Measurements from ENCODE around the gene HOXC6.

The HOXC6 gene

DNA sequence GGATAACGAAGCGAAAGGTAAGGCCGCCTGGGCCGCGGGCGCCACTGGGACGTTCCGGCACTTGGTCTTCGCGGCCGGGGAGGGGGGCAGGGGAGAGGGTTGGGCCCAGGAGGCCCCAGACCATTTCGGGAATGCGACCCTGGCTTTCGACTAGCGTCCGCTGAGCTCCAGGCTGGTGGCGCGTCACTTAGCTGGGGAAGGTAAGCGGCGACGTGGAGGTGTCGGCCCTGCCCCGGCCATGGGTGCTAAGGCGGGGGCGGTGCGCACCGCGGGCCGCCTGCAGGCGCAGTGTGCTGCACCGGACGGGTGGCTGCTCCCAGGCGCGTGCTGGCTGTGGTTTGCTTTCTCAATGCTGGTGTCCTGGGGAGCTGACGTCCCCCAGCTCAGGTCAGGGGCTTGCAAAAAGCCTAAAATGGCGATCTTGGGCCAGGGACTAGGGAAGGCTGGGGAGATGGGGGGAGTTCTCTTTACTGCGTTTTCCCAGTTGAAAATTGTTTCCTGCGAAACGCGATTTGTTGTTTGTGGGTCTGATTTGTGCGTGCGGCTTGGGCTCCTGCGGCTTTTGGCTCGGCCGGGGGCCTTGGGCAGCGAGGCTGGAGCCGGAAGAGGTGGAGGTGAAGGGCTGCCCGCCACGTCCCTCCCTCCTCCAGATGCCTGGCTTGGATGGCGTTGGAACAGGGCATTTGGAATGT is 42.1 kb upstream of the HOXC6 start:
- TF ChIP-seq GATA3 (IDR thresholded peaks at IDR 0.05; ENCODE audit: low read depth, low read length) (no peak), GATA2 (IDR thresholded peaks at IDR 0.05; ENCODE audit: low read depth, low read length) (no peak)

- TF ChIP-seq GATA2 (IDR thresholded peaks at IDR 0.05; ENCODE audit: low read depth, low read length) (no peak), GATA3 (IDR thresholded peaks at IDR 0.05; ENCODE audit: low read depth, low read length) (no peak)
Observed at GRCh38 chr12:53986686-53987483, 41.4 kb upstream of the HOXC6 start.

DNA sequence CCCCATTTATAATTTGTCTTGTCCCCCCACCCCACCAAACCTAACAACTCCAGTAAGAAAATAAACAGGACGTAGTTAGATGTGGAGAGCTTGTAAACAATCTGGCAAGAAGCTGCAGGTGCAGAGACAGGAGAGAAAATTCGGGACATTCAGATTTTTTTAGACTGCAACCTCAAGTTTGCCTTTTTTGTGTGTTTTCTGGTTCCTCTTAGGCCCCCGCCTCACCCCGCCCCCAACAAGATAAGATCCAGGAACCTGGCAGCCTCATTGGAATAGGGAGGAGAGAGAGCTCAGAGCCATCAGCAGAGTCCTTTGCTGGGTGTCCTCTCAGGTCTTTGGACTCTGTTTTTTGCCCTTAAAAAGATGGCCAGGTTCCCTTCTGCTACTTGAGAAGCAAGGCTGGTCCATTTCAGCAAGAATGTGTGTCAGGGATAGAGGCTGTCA is 40.4 kb upstream of the HOXC6 start:
- no peak for TF ChIP-seq GATA3 (IDR thresholded peaks at IDR 0.05; ENCODE audit: low read depth, low read length)
- TF ChIP-seq GATA2 (IDR thresholded peaks at IDR 0.05; ENCODE audit: low read depth, low read length), result no peak

- TF ChIP-seq GATA2 (IDR thresholded peaks at IDR 0.05; ENCODE audit: low read depth, low read length), result no peak
Observed at GRCh38 chr12:53988541-53989226, 39.6 kb upstream of the HOXC6 start.

GRCh38 chr12:53989227-53990113 is 38.8 kb upstream of the HOXC6 start:
- no peak for TF ChIP-seq GATA3 (IDR thresholded peaks at IDR 0.05; ENCODE audit: low read depth, low read length)
- no peak for TF ChIP-seq GATA2 (IDR thresholded peaks at IDR 0.05; ENCODE audit: low read depth, low read length)

DNA sequence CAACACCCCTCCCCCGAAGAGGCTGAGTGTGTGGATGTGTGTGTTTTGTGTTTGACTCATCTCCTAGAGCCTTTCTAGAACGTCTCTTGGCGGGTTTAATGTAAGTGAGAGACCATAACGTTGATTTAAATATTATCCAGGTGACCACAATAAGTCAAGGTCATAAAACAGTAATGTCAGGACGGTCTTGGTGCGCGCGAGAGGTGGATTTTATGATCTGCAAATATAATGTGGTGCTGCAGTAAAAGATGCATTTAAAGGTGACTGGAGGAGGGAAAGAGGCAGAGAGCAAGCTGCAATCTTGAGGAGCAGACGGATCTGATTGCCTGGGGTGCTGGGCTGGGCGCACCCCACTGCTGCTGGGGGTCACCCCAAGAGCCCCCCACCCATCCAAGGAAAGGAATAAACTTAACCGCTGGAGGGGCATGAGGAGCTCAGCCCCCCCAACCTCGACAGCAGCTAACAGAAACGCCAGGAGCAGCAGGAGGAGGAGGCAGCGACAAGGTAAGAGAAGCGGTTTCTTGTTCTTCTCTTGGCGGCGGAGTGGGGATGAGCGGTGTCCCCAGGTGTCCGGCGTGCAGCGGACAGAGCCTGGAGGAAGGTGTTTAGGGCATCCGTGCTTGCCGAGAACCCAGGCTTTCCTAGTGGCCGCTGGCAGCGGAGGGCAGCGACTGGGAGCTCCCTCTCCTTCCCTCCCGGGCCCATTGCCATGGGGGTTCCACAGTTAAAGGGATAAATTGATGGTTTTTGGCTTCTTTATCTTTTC is 37.7 kb upstream of the HOXC6 start:
- TF ChIP-seq GATA2 (IDR thresholded peaks at IDR 0.05; ENCODE audit: low read depth, low read length) (no peak), GATA3 (IDR thresholded peaks at IDR 0.05; ENCODE audit: low read depth, low read length) (no peak)

GRCh38 chr12:53991077-53991460 is 37.2 kb upstream of the HOXC6 start:
- no peak for TF ChIP-seq GATA3 (IDR thresholded peaks at IDR 0.05; ENCODE audit: low read depth, low read length)
- no peak for TF ChIP-seq GATA2 (IDR thresholded peaks at IDR 0.05; ENCODE audit: low read depth, low read length)

DNA sequence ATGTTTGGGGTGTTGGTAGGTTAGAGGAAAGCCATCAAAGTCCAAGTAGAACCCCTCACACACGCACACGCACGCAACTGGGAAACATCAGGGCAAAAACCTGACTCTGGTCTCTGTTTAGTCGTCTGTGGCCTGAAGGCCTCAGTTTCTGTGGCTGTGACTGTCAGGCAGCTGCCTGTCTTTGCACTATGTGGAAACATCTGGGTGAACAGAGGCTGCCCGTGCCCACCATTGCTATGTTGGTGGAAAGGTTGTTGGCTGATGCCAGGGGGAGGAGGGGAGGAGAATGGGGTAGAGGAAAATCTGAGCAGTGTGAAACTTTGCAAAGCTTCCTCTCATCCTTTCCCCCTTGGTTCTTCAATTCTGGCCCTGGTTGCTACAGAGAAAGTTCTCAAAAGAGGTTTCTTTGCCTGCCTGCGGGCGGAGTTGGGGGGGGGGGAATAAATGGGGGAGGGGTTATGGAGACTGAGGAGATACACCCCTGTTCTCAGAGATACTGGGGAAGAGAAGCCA is 35.8 kb upstream of the HOXC6 start:
- TF ChIP-seq GATA2 (IDR thresholded peaks at IDR 0.05; ENCODE audit: low read depth, low read length) (no peak), GATA3 (IDR thresholded peaks at IDR 0.05; ENCODE audit: low read depth, low read length) (no peak)

GRCh38 chr12:53993162-53994008 is 34.9 kb upstream of the HOXC6 start:
- TF ChIP-seq GATA3 (IDR thresholded peaks at IDR 0.05; ENCODE audit: low read depth, low read length), result no peak
- TF ChIP-seq GATA2 (IDR thresholded peaks at IDR 0.05; ENCODE audit: low read depth, low read length), result no peak

DNA sequence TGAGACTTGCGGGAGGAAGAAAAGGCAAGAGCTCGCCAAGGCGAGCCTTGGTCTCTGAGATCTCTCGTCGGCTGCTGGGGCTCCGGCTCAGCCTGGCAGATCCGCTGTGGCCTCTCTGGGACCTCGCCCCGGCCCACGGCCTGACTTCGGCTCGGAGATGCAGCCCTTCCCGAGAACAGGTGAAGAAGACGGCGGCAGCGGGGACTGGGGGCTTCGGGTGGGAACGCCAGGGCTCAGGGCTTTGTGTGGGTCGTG is 34.3 kb upstream of the HOXC6 start:
- no peak for TF ChIP-seq GATA3 (IDR thresholded peaks at IDR 0.05; ENCODE audit: low read depth, low read length)
- TF ChIP-seq GATA2 (IDR thresholded peaks at IDR 0.05; ENCODE audit: low read depth, low read length), result no peak

DNA sequence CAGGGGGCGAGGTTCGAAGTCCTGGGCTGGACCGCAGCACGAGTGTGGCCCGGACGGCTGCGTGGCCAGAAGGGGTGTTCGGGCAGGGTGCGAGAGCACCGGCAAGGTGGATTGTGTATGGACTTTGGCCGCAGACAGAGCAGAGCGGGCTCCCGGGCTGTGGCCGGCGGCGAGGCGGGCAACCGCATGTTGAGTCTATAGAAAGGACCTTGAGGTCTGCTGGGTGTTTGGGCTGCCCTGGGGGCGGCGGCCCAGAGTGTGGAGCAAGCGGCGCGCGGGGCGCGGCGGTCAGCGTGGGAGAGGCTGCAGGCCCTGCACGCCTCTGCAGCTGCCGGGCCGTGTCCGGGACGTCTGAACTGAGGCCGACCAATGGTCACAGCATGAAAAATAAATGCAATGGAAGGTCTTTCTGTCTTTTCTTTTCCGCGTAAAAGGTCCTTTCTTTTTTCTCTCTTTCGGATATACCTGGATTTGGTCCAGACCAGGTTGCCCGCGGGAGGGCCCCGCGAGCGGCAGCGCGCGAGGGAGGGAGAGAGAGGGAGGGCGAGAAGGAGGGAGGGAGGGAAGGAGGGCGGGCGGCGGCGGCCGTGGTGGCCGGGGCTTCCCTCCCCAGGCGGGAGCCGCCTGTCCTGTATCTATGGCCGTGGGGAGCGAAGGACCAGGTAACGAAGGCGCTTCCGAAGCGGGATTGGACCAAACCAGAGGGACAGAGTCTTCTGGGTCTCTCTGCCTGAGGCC is 33.8 kb upstream of the HOXC6 start:
- TF ChIP-seq GATA3 (IDR thresholded peaks at IDR 0.05; ENCODE audit: low read depth, low read length) (no peak), GATA2 (IDR thresholded peaks at IDR 0.05; ENCODE audit: low read depth, low read length) (no peak)

DNA sequence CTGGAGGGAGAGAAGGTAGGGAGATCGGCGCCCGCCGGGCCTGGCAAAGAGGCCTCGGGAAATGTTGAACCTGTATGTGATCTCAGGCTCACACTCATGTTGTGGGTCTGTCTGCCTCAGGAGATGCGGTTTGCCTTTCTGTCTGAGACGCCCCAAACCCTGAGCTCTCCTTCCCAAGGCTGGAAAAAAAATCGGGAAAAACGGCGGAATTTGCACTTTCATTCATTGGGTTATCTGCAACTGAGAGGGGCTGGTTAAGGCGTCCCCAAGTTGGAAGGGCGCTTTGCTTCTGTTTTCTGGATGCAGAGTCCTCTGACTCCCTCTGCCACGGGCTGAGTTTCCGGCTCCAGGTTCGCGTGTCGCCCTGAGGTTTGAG is 33.2 kb upstream of the HOXC6 start:
- TF ChIP-seq GATA3 (IDR thresholded peaks at IDR 0.05; ENCODE audit: low read depth, low read length) (no peak), GATA2 (IDR thresholded peaks at IDR 0.05; ENCODE audit: low read depth, low read length) (no peak)
